Heart left ventricle (tissue), 13 donors: Measurements from ENCODE around the gene C2CD2.

Source experiments
- POLR2A ChIP-seq, 2 donors: fragments of 450-650 bp; IDR thresholded peaks; one replicate each; pipeline ENCODE4 v1.6.1; 2017; ENCODE audit warnings: antibody characterized with exemption in 2 of 2, mild to moderate bottlenecking in 2 of 2, moderate library complexity in 2 of 2
- TF ChIP-seq, protein P1 (sequence below), 12 donors: fragments of 200-600 bp; sonication (generic) in 4 of 12; IDR thresholded peaks; one replicate each; pipeline versions ENCODE4 v1.5.0 to v1.8.0; 2018 to 2022; ENCODE audit warnings: antibody characterized with exemption in 12 of 12, mild to moderate bottlenecking in 5 of 12
- donor health status: ischemic (EF 13 %, LVEDD 7.1; RV severe dilation, severe dysfunction).
- donor health status: DM: no; HTN: yes; CAD: no.
- donor health status: DM: no; HTN: no; CAD: no.
- donor health status: ischemic (EF 25% LVEDD 6.9; RV normal size, moderate dysfunction).
- donor health status: ischemic (EF 25% LVEDD 5.7; RV mildly dilated, moderate dysfunction).
- donor health status: ischemic (EF 35%, LVEDD 5.7; RV mildly dilated, moderate dysfunction).
- donor health status: nonischemic (EF 11% LVEDD 7.7; RV severe dilation, severe dysfunction).
- donor health status: DM: yes; HTN: yes; CAD: no.
- donor health status: PGD.
- donor health status: ischemic (EF 29% LVEDD 5.4; RV normal size, mild dysfunction).
- donor health status: nonischemic (EF 23%, LVEDD 6.1; RV moderate dilation, normal function).

DNA sequence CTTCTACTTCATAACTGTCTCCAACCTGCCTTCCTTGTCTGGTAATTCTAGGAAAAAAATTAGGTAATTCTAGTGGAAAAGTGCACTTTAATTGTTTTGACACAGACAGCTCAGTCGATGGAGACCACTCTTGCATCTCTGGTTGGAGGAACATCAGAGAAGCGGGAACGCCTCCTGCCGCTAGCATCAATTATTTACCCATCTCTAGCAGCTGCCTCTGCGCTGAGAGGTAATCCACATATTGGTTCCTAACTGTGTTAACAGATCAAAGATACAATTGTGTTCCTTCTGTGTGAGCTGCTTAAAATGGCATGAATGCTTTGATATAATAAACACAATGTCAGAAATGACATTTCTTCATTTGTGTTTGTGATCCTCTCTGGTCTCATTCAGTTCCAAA, 33.3 kb downstream of the C2CD2 start:
- TF ChIP-seq, protein P1, sequence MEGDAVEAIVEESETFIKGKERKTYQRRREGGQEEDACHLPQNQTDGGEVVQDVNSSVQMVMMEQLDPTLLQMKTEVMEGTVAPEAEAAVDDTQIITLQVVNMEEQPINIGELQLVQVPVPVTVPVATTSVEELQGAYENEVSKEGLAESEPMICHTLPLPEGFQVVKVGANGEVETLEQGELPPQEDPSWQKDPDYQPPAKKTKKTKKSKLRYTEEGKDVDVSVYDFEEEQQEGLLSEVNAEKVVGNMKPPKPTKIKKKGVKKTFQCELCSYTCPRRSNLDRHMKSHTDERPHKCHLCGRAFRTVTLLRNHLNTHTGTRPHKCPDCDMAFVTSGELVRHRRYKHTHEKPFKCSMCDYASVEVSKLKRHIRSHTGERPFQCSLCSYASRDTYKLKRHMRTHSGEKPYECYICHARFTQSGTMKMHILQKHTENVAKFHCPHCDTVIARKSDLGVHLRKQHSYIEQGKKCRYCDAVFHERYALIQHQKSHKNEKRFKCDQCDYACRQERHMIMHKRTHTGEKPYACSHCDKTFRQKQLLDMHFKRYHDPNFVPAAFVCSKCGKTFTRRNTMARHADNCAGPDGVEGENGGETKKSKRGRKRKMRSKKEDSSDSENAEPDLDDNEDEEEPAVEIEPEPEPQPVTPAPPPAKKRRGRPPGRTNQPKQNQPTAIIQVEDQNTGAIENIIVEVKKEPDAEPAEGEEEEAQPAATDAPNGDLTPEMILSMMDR (IDR thresholded peaks at IDR 0.05), result no peak
- no peak for TF ChIP-seq POLR2A (IDR thresholded peaks at IDR 0.05)
